Stimulated activated CD8-positive, alpha-beta memory T cell treated with anti-CD3 and anti-CD28 coated beads, Interleukin-7, amount 100 ng/mL, for 1 hour (primary cell): ENCODE data around the gene TACC2.
A peak's percentile ranks its signal among the peaks of the same experiment; 100 is the strongest.
"Not testable (repeated sequence)": the region's sequence is repeated elsewhere in the genome, so short reads cannot be mapped to it uniquely, and the experiment has no call there.

Source experiments
- DNase-seq, 2 donors: peaks; one replicate each; pipeline ENCODE4 v3.0.0-alpha.2; 2020; ENCODE audit warnings: low read depth in 2 of 2

TACC2 gene, protein sequence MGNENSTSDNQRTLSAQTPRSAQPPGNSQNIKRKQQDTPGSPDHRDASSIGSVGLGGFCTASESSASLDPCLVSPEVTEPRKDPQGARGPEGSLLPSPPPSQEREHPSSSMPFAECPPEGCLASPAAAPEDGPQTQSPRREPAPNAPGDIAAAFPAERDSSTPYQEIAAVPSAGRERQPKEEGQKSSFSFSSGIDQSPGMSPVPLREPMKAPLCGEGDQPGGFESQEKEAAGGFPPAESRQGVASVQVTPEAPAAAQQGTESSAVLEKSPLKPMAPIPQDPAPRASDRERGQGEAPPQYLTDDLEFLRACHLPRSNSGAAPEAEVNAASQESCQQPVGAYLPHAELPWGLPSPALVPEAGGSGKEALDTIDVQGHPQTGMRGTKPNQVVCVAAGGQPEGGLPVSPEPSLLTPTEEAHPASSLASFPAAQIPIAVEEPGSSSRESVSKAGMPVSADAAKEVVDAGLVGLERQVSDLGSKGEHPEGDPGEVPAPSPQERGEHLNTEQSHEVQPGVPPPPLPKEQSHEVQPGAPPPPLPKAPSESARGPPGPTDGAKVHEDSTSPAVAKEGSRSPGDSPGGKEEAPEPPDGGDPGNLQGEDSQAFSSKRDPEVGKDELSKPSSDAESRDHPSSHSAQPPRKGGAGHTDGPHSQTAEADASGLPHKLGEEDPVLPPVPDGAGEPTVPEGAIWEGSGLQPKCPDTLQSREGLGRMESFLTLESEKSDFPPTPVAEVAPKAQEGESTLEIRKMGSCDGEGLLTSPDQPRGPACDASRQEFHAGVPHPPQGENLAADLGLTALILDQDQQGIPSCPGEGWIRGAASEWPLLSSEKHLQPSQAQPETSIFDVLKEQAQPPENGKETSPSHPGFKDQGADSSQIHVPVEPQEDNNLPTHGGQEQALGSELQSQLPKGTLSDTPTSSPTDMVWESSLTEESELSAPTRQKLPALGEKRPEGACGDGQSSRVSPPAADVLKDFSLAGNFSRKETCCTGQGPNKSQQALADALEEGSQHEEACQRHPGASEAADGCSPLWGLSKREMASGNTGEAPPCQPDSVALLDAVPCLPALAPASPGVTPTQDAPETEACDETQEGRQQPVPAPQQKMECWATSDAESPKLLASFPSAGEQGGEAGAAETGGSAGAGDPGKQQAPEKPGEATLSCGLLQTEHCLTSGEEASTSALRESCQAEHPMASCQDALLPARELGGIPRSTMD (N-terminal part only)

GRCh38 chr10:121988361-121989324, at the start of gene TACC2:
TACC2 (plus strand) TSS chr10:121989163; CDS start chr10:122021982, 32,819 bp downstream.
- DNase-seq = no peak

DNA sequence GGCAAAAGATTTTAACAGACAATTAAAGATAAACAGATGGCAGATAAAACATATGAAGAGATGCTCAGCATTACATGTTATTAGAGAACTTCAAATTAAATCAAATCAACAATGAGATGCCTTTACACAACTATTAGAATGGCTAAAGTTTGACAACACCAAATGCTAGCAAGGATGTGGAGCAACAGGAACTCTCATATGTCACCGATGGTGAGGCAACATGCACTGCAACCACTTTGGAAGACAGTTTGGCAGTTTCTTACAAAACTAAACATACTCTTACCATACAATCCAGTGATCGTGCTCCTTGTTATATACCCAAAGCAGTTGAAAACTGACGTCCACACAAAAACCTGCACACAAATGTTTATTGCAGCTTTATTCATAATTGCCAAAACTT, 47.4 kb upstream of the TACC2 start:
- DNase-seq = no peak

DNA sequence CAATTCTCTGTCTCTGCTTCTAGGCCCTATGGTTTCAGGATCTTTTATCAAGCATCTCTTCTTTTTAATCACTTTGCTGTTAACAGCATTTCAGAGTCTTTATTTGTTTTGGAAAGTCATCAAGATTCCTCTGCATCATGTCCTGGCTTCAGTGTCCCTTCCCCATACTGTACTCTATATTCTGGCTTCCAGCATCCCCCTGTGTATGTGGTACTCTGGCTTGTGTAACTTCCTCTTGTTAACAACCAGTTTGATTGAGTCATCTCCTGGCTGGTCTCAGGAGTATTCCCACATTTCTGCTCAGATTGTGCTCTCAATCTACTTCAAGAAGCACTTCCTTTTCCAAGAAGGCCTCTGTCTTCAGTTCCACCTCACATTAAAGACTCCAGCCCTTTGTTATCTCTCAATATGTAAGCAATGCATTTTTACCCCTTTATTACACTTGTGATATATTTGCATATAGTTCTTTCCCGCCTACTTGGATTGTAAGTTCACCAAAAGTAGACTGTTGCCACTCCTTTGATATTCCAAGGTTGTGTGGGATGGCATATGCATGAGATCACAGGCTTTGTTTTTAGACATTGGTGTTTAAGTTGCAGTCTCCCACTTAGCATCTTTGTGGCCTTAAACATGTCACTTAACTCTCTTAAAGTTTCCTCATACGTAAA, 46.1 kb upstream of the TACC2 start:
- DNase-seq = no peak

DNA sequence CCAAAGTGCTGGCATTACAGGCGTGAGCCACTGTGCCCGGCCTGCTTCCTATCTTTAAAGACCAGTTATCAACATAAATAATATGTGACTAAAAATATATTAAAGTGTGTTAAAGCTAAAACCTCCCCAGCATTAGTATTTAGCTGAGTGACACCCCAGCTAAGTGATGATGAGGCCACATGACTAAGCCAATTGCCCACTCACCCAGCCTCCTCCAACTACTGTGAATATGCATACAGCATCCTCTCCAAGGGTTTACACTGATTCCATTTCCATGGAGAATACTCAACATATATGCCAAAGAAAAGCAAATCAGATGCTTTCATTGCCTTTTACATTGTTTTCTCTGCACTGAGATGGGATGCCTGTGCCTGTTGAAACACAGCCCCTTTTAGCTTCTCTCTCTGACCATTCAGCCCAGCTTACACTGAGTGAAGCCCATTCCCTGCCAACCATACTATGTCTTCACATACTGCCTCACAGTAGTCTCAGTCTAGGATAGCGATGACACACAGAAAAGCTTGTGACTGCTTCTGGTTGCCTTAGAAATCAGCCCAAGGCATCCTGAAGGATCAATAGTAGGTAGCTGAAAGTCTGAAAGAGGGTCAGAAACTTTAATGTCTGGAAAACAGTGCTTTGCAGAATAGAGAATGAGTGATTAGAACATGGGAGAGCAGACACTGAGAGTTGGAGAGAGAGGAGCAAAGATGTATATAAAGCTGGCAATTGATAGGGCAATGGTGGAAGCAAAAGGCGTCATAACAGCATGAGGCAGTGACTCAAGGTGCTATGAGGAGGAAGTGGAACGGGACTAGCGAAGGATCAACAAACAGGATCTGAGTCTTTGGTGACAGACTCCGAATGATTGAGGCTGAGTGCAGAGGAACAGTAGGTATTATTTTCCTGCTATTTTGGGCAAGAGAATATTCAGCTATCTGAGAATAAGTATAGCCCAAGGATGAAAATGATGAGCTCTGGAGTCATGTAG, 41.3 kb upstream of the TACC2 start:
- no peak for DNase-seq

GRCh38 chr10:121949049-121949448, 39.9 kb upstream of the TACC2 start:
- DNase-seq = no peak

DNA sequence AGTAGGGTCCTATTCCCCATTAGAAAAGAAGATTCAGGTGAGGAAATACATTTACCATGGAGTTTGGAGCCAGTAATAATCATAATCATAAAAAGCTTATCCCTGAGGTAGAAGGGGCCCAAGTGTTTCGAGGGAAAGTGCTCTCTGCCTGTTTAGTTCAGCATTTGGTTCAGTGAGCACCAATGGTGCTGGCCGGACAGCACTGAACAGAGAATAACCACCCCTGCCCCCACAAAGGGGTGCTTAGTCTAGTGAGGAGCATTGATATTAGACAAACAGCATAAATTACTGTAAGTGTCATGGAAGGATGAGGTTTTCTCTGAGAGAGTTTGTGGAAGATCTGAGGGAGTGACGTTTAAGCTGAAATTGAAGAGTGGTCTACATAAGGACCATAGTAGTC, 39.5 kb upstream of the TACC2 start:
- DNase-seq = no peak

GRCh38 chr10:121952226-121952625, 36.7 kb upstream of the TACC2 start:
- DNase-seq = no peak

DNA sequence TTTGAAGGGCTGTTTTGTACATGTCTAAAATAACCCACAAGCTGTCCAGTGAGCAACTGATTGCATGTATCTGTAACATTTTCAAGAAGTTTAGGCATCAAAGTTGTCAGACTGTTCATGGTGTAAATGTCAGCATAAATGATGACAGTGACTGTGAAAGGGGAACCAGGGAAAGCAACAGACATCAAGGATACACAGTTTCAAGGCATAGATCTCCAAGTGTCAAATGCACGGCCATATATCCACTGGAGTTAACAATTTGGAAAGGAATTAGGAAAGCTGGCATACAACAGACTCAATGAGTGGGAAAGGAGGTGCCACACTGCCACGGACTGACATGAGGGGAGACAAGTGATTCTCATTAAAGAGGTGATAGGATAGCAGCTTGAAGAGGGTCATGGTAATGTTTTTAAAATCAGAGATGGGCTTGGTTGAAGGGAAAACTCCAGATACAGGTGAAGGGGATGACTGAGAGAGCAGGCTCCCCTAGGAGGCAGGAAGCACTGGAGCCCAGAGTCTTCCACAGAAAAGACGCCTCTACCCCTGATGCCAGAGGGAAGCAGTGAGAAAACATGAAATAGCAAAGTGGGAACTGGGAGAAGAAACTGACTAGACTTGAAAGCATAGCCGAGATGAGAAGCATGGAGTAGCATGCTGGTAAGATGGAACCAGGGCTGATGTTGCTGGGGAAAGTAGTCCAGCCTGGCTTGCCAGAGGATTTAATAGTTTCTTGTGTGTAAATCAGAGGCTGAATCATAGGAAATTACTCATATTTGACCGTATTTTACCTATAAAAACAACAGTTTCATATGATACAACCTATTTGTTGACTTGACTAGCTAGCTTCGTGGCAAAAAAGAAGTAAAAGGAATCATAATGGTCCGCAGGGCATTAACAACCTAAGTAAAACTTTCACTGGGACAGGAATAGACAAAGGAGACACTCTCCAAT, 32.6 kb upstream of the TACC2 start:
- DNase-seq = no peak

DNA sequence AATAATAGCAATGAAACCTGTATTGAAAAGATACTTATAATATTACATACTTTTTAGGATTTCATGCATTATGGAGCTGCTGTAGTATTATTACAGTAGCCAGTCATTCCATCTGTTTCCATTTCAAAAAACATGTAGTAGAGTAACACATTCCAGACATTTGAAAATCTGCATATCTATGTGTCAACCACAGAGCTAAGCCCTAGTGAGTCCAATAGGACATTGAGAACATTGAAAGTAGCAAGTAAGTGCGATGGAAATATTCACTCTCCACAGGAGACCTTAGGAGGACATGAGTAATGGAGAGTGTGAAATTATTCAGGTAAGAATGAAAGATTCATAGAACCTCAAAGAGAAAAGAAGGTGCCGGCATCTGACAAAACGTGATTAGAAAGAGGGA, 29.3 kb upstream of the TACC2 start:
- no peak for DNase-seq

- DNase-seq = no peak
Observed at GRCh38 chr10:121961456-121961855, 27.5 kb upstream of the TACC2 start.

GRCh38 chr10:121965996-121966395, 23.0 kb upstream of the TACC2 start:
- DNase-seq = no peak

DNA sequence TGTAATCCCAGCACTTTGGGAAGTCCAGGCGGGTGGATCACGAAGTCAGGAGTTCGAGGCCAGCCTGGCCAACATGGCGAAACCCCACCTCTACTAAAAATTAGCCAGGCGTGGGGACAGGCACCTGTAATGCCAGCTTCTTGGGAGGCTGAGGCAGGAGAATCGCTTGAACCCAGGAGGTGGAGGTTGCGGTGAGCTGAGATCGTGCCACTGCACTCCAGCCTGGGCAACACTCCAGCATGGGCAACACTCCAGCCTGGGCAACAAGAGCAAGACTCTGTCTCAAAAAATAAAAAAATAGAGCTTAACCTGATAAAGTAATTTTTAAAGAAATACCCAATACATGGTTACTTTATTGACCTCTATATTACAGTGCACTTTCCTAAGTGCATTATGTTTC, 19.9 kb upstream of the TACC2 start:
- DNase-seq = not testable (repeated sequence)

DNA sequence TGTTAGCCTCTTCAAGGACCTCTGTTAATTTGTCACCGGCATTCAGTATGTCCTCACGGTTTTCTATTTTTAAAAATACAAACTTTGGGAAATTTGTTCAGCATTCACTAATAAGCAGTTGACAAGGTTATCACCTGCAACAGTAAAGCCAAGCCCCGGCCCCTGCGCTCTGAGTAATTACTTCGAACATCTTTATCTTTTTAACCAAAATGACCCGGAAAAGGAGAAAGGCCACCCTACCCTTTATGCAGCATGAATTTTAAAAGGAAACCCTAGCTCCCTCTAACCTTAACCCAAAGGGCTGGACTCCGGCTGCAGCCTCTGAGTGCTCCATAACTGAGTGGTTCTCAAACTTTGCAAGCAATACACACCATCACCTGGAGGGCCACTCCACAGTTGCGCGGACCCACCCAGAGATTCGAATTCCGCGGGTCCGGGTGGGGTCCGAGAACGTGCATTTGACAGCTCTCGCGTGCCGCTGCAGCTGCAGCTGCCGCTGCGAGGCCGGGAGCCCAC, 14.9 kb upstream of the TACC2 start:
- no peak for DNase-seq

DNA sequence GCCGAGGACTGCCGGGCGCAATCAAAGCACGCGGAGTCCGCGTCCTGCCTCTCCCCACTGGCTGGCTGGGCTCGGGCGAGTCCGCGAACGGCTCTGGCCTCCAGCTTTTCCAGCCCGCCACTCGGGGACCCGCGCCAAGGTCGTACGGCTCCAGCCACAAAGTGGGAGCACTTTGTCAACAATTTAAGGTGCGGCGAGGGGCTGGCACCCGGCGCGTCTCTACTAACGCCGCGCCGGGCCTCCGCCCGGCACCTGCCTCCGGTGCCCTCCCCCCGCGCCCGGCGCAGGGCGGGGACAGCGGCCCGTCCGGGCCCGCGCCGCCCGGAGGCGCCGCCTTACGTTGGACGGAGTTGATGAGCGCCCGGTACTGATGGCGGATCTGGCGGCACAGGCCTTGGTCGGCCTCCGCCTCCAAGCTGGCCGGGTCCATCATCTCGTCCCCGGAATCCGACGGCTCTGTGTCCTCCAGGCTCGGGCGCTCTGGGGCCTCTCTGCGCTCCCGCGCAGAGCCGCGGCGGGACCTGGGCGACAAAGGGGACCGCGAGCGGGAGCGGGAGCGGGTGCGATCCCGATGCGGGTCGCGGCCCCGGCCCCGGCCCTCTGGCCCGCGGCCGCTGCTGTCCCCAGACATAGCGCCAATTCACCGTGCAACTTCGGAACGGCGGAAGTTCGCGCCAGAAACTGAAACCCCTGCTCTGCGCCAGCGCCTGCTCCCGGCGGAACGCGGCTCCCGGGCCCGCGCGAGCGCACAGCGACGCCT, 14.2 kb upstream of the TACC2 start, which contains the start of gene NSMCE4A:
NSMCE4A (minus strand) TSS at position 683 of the 760 bp plus-strand sequence; CDS start at position 631, 52 bp downstream.
- peak; percentile 44 to 45 for DNase-seq

DNA sequence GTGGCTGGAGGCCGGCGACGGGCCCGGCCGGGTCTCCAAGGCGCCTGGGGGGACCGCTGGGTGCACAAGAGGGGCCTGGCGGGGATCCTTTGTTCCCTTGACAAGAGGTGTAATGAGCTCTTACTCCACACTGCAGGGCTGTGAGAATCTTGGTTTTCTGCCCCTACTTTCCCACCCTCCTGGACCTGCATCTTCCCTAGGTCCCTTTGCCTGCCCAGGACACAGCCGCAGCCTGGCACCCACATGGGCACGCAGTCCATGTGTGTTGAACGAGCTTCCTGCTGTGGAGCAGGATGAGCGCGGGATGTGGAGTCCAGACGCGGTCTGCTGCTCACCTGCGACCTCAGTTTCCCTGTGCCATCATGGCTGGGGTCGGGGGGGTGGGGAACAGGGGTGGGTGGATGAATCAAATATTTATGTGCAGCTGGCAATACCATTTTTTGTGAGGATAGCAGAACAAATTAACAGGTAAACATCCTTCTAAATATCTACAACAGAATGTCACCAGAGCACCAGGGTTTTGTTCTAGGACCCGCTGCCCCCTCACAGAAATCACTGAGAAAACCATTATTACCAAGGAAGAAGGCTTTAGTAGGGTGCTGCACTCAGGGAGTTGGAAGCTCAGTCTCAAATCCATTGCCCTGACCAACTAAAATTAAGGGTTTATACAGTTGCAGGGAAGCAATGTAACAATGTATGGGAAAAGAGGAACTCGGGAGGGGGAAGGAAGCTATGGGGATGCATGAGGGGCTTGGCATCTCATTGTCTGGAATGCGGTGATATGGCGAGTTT, 13.5 kb upstream of the TACC2 start:
- DNase-seq = no peak

- no peak for DNase-seq
Observed at GRCh38 chr10:121976607-121977006, 12.4 kb upstream of the TACC2 start.
